CD4-positive, alpha-beta memory T cell (primary cell): ENCODE data around the gene COA8. TPM values are rescaled to one million over a fixed set of nuclear protein-coding genes. Genes with fewer than 3 reads are reported as not detected.
A peak's percentile ranks its signal among the peaks of the same experiment; 100 is the strongest.

Source experiments
- CTCF ChIA-PET: fragments of 350-600 bp; sonication (Branson Sonifier 250); formaldehyde crosslinking; loops from one replicate; lab custom pipeline; 2021; ENCODE audit warnings: inconsistent platforms; ENCODE audit not compliant: partially characterized antibody; lab: Charles Lee
- POLR2A ChIA-PET: fragments of 350-600 bp; sonication (Branson Sonifier 250); formaldehyde crosslinking; loops from one replicate; lab custom pipeline; 2021; ENCODE audit not compliant: partially characterized antibody; lab: Charles Lee
- DNase-seq, 5 donors: peaks; one replicate each; pipeline versions ENCODE4 v3.0.0 to v3.0.0-alpha.2; 2020 to 2022; ENCODE audit warnings: mixed read lengths in 1 of 5
- H3K27ac ChIP-seq: one replicate; pipeline ENCODE4 v1.7.0; 2013; ENCODE audit warnings: low read depth, low read length
- H3K27me3 ChIP-seq: 2 replicates; pipeline ENCODE4 v1.7.0; 2013; ENCODE audit warnings: mild to moderate bottlenecking, low read length, moderate library complexity; ENCODE audit not compliant: insufficient read depth
- H3K36me3 ChIP-seq: 2 replicates; pipeline ENCODE4 v1.7.0; 2013; ENCODE audit warnings: mild to moderate bottlenecking, low read length, moderate library complexity; ENCODE audit not compliant: insufficient read depth
- H3K4me1 ChIP-seq: 2 replicates; pipeline ENCODE4 v1.7.0; 2013; ENCODE audit warnings: mild to moderate bottlenecking, low read length, moderate library complexity; ENCODE audit not compliant: insufficient read depth
- H3K4me3 ChIP-seq, 2 donors: one replicate each; pipeline ENCODE4 v1.7.0; 2013; ENCODE audit warnings: low read length in 2 of 2, mild to moderate bottlenecking in 1 of 2
- H3K9me3 ChIP-seq, 2 donors: one replicate each; pipeline ENCODE4 v1.7.0; 2013; ENCODE audit warnings: low read length in 2 of 2, control low read depth in 1 of 2; ENCODE audit not compliant: control insufficient read depth in 1 of 2
- H3K27ac Mint-ChIP-seq, 7 donors: one replicate each; pipeline ENCODE4 v1.8.0; 2020 to 2021; ENCODE audit warnings: mixed read lengths in 7 of 7, mild to moderate bottlenecking in 6 of 7, inconsistent platforms in 3 of 7, moderate library complexity in 3 of 7
- H3K27me3 Mint-ChIP-seq, 2 donors: one replicate each; pipeline ENCODE4 v1.8.0; 2020 to 2021; ENCODE audit warnings: mixed read lengths in 2 of 2
- H3K36me3 Mint-ChIP-seq, 2 donors: one replicate each; pipeline ENCODE4 v1.8.0; 2020 to 2021; ENCODE audit warnings: mixed read lengths in 2 of 2, inconsistent platforms in 1 of 2, mild to moderate bottlenecking in 1 of 2
- H3K4me1 Mint-ChIP-seq, 4 donors: one replicate each; pipeline ENCODE4 v1.8.0; 2020 to 2021; ENCODE audit warnings: mixed read lengths in 4 of 4, mild to moderate bottlenecking in 1 of 4
- H3K4me3 Mint-ChIP-seq, 8 donors: one replicate each; pipeline ENCODE4 v1.8.0; 2020 to 2021; ENCODE audit warnings: mixed read lengths in 8 of 8, mild to moderate bottlenecking in 7 of 8, moderate library complexity in 6 of 8, inconsistent platforms in 3 of 8
- H3K9me3 Mint-ChIP-seq, 8 donors: one replicate each; pipeline ENCODE4 v1.8.0; 2020 to 2021; ENCODE audit warnings: mixed read lengths in 8 of 8, mild to moderate bottlenecking in 5 of 8, inconsistent platforms in 3 of 8, moderate library complexity in 1 of 8
- intact Hi-C: fragments of 100-400 bp; cut with micrococcal nuclease; formaldehyde crosslinking; loops from one replicate; pipeline ENCODE4 v1.15.1; 2023
- polyA plus RNA-seq, 2 donors: library from polyadenylated mRNA; unstranded; fragments of 300-500 nt; fragmentation: Illumina TruSeq; gene quantifications; one replicate each; pipeline ENCODE4 v1.2.3, GENCODE V29; 2021
- total RNA-seq, 2 experiments: library from RNA; stranded (reverse); gene quantifications; one replicate each; pipeline ENCODE4 v1.2.3, GENCODE V29; 2021

Gene COA8
- total and polyA plus RNA-seq, 4 experiments from 2014 or later: 26.1 to 63.9 (median 41.1) TPM

- POLR2A ChIA-PET: interaction anchor here (0.7 to 2.5 kb wide), 5 partner anchors 8 to 187 kb away, joined by 3 to 17 read pairs (median 5); partner anchors contain the start of genes BAG5, COA8, EIF5 and TRMT61A
- Mint-ChIP-seq H3K4me1 (peaks cover 0 to 21% (median 8%) of the 10 kb centered on the region in 4 donors), H3K36me3 (peaks cover 0 to 1% of the 10 kb centered on the region in 2 donors), H3K4me3 (peak overlapping the region in 1 of 8 donors; percentile 10), H3K27me3 (peaks cover 3% of the 10 kb centered on the region in 2 donors), H3K9me3 (peaks cover 0 to 1% (median 0%) of the 10 kb centered on the region in 8 donors), H3K27ac (no peak overlapping the region)
- peak in 3 of 5 donors; percentile 24 to 32 (median 24) for DNase-seq
- Histone ChIP-seq H3K27ac (no peak overlapping the region), H3K27me3 (no peaks in the 10 kb centered on the region), H3K4me3 (peak overlapping the region in 1 of 2 donors; percentile 52), H3K4me1 (peaks cover 22% of the 10 kb centered on the region), H3K36me3 (no peaks in the 10 kb centered on the region), H3K9me3 (no peaks in the 10 kb centered on the region)
- intact Hi-C loops: loop anchor here (1.0 kb wide), 1 partner anchor 8 kb away; the partner anchor contains the start of gene TRMT61A
- CTCF ChIA-PET: interaction anchor here (0.7 to 7.2 kb wide), 10 partner anchors 9 to 42 kb away, joined by 3 to 78 read pairs (median 4); partner anchors contain the start of genes BAG5 and COA8
These were observed 41.3 kb upstream of the COA8 start for GRCh38 chr14:103521438-103521950.

GRCh38 chr14:103521951-103522563 lies 40.7 kb upstream of the COA8 start:
- intact Hi-C loops: loop anchor here (1.0 kb wide), 1 partner anchor 7 kb away; the partner anchor contains the start of gene TRMT61A
- no peak overlapping the region for H3K27ac Mint-ChIP-seq
- peak overlapping the region; percentile 59 to 74 (median 66) for H3K4me3 Mint-ChIP-seq
- Histone ChIP-seq H3K27me3 (no peaks in the 10 kb centered on the region), H3K36me3 (no peaks in the 10 kb centered on the region), H3K27ac (no peak overlapping the region), H3K4me1 (peaks cover 22% of the 10 kb centered on the region), H3K4me3 (peak overlapping the region in 1 of 2 donors; percentile 52), H3K9me3 (no peaks in the 10 kb centered on the region)
- DNase-seq: peak in 1 of 5 donors; percentile 19
- peaks cover 0 to 1% of the 10 kb centered on the region in 2 donors for H3K36me3 Mint-ChIP-seq
- peaks cover 0 to 1% (median 0%) of the 10 kb centered on the region in 8 donors for H3K9me3 Mint-ChIP-seq
- POLR2A ChIA-PET: interaction anchor here (0.7 to 2.5 kb wide), 4 partner anchors 8 to 188 kb away, joined by 3 to 17 read pairs (median 9); partner anchors contain the start of genes BAG5, COA8, EIF5 and TRMT61A
- peaks cover 3% of the 10 kb centered on the region in 2 donors for H3K27me3 Mint-ChIP-seq
- peaks cover 0 to 25% (median 8%) of the 10 kb centered on the region in 4 donors for H3K4me1 Mint-ChIP-seq
- CTCF ChIA-PET: interaction anchor here (0.9 to 7.2 kb wide), 5 partner anchors 9 to 42 kb away, joined by 3 to 78 read pairs (median 5); no protein-coding TSS in a partner anchor

GRCh38 chr14:103522649-103523574 lies 39.8 kb upstream of the COA8 start, which contains the start of gene CKB:
CKB (minus strand) TSS chr14:103522830; CDS start chr14:103522493, 337 bp downstream.
- peak within 1 kb of the TSS; percentile 59 to 74 (median 67) for H3K4me3 Mint-ChIP-seq
- H3K36me3 ChIP-seq: no peaks in the 10 kb centered on the region
- peak within 1 kb of the TSS in 1 of 2 donors; percentile 52 for H3K4me3 ChIP-seq
- peak within 1 kb of the TSS in 1 of 7 donors; percentile 34 for H3K27ac Mint-ChIP-seq
- intact Hi-C loops: no loop called here
- peaks cover 0 to 1% (median 0%) of the 10 kb centered on the region in 8 donors for H3K9me3 Mint-ChIP-seq
- H3K4me1 Mint-ChIP-seq: peaks cover 1 to 31% (median 11%) of the 10 kb centered on the region in 4 donors
- peaks cover 0 to 1% of the 10 kb centered on the region in 2 donors for H3K36me3 Mint-ChIP-seq
- DNase-seq: peak in 1 of 5 donors; percentile 22
- ChIA-PET POLR2A (interaction anchor here (1.0 to 2.5 kb wide), 3 partner anchors 7 to 40 kb away, joined by 4 to 17 read pairs (median 13); partner anchors contain the start of genes BAG5, COA8 and TRMT61A), CTCF (interaction anchor here (7.2 kb wide), 1 partner anchor 23 kb away, joined by 78 read pairs; no protein-coding TSS in a partner anchor)
- no peak within 1 kb of the TSS for H3K27ac ChIP-seq
- peaks cover 25% of the 10 kb centered on the region for H3K4me1 ChIP-seq
- no peaks in the 10 kb centered on the region for H3K9me3 ChIP-seq
- H3K27me3 ChIP-seq: no peaks in the 10 kb centered on the region
- H3K27me3 Mint-ChIP-seq: peaks cover 3% of the 10 kb centered on the region in 2 donors

GRCh38 chr14:103523575-103523954 lies 39.2 kb upstream of the COA8 start:
- H3K27ac Mint-ChIP-seq: peak overlapping the region in 1 of 7 donors; percentile 34
- peaks cover 4 to 37% (median 15%) of the 10 kb centered on the region in 4 donors for H3K4me1 Mint-ChIP-seq
- H3K27me3 ChIP-seq: no peaks in the 10 kb centered on the region
- no peak overlapping the region for H3K27ac ChIP-seq
- H3K9me3 Mint-ChIP-seq: peaks cover 0 to 1% (median 0%) of the 10 kb centered on the region in 8 donors
- DNase-seq: no peak
- no peak overlapping the region for H3K4me3 ChIP-seq
- CTCF ChIA-PET: no interaction called here
- no peaks in the 10 kb centered on the region for H3K36me3 ChIP-seq
- peaks cover 31% of the 10 kb centered on the region for H3K4me1 ChIP-seq
- no peaks in the 10 kb centered on the region for H3K9me3 ChIP-seq
- intact Hi-C loops: no loop called here
- peaks cover 0 to 1% of the 10 kb centered on the region in 2 donors for H3K36me3 Mint-ChIP-seq
- peaks cover 3% of the 10 kb centered on the region in 2 donors for H3K27me3 Mint-ChIP-seq
- POLR2A ChIA-PET: interaction anchor here (1.0 kb wide), 1 partner anchor 39 kb away, joined by 4 read pairs; the partner anchor contains the start of genes BAG5 and COA8
- peak overlapping the region in 7 of 8 donors; percentile 6 to 71 (median 48) for H3K4me3 Mint-ChIP-seq

- Histone ChIP-seq H3K36me3 (no peaks in the 10 kb centered on the region), H3K4me1 (peaks cover 27% of the 10 kb centered on the region), H3K27ac (no peak overlapping the region), H3K4me3 (no peak overlapping the region), H3K27me3 (no peaks in the 10 kb centered on the region), H3K9me3 (no peaks in the 10 kb centered on the region)
- ChIA-PET POLR2A (interaction anchor here (1.0 kb wide), 1 partner anchor 38 kb away, joined by 4 read pairs; the partner anchor contains the start of genes BAG5 and COA8), CTCF (no interaction called here)
- intact Hi-C loops: no loop called here
- Mint-ChIP-seq H3K9me3 (no peaks in the 10 kb centered on the region), H3K36me3 (peaks cover 0 to 3% of the 10 kb centered on the region in 2 donors), H3K4me3 (peak overlapping the region in 3 of 8 donors; percentile 46 to 71 (median 51)), H3K4me1 (peaks cover 5 to 36% (median 13%) of the 10 kb centered on the region in 4 donors), H3K27ac (peak overlapping the region in 1 of 7 donors; percentile 34), H3K27me3 (peaks cover 3% of the 10 kb centered on the region in 2 donors)
- DNase-seq: no peak
These were observed 38.5 kb upstream of the COA8 start for GRCh38 chr14:103524002-103524935.
